ENCODE results near the gene GNB1. TPM values are rescaled to one million over a fixed set of nuclear protein-coding genes. Genes with fewer than 3 reads are reported as not detected.

Gene GNB1
- polyA plus RNA-seq, 2 donors = 43.3 to 66.1 TPM

DNA sequence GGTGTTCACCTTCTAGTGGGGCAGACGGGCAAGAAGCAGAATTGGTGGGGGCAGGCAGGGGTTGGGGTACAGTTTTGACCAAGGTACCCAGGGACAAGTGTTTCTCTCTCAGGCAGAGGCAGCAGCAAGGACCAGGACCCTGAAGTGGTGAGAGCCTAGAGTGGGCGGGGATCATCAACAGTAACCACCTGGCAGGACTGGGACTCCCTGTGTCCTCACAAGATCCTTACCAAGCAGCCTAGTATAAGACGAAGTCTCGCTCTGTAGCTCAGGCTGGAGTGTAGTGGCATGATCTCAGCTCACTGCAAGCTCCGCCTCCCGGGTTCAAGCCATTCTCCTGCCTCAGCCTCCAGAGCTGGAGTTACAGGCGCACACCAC is 109.4 kb downstream of the GNB1 start:
- peak overlapping the region in 1 of 2 donors; percentile 42 for H3K27ac ChIP-seq (ENCODE audit: low read depth in 2 of 2, low read length in 1 of 2)
- H3K9me3 ChIP-seq (ENCODE audit: control insufficient read depth in 2 of 2, insufficient read depth in 1 of 2, low read depth in 1 of 2, low read length in 1 of 2) = no peaks in the 10 kb centered on the region
- WGBS, 2 donors = 74 to 81% methylated on average over 7 of the region's 7 CpGs
- no peak overlapping the region for H3K4me3 ChIP-seq (ENCODE audit: low read depth in 1 of 2, low read length in 2 of 2)
- peaks cover 5 to 6% of the 10 kb centered on the region in 2 donors for H3K36me3 ChIP-seq (ENCODE audit: control insufficient read depth in 2 of 2, insufficient read depth in 2 of 2, low read length in 1 of 2)
- no peaks in the 10 kb centered on the region for H3K27me3 ChIP-seq (ENCODE audit: control insufficient read depth in 1 of 2, insufficient read depth in 2 of 2, low read length in 2 of 2)
- H3K4me1 ChIP-seq (ENCODE audit: control insufficient read depth in 2 of 2, insufficient read depth in 2 of 2, low read length in 1 of 2) = peaks cover 13 to 21% of the 10 kb centered on the region in 2 donors

GRCh38 chr1:1780598-1781525 is 110.0 kb downstream of the GNB1 start:
- Histone ChIP-seq H3K36me3 (ENCODE audit: control insufficient read depth in 2 of 2, insufficient read depth in 2 of 2, low read length in 1 of 2) (peaks cover 3 to 5% of the 10 kb centered on the region in 2 donors), H3K27ac (ENCODE audit: low read depth in 2 of 2, low read length in 1 of 2) (peak overlapping the region; percentile 42 to 83), H3K27me3 (ENCODE audit: control insufficient read depth in 1 of 2, insufficient read depth in 2 of 2, low read length in 2 of 2) (no peaks in the 10 kb centered on the region), H3K9me3 (ENCODE audit: control insufficient read depth in 2 of 2, insufficient read depth in 1 of 2, low read depth in 1 of 2, low read length in 1 of 2) (no peaks in the 10 kb centered on the region), H3K4me1 (ENCODE audit: control insufficient read depth in 2 of 2, insufficient read depth in 2 of 2, low read length in 1 of 2) (peaks cover 15 to 23% of the 10 kb centered on the region in 2 donors), H3K4me3 (ENCODE audit: low read depth in 1 of 2, low read length in 2 of 2) (no peak overlapping the region)
- WGBS, 2 donors = 76 to 78% methylated on average over 7 of the region's 7 CpGs

- WGBS, 2 donors = 49 to 56% methylated on average over 19 of the region's 19 CpGs
- Histone ChIP-seq H3K27ac (ENCODE audit: low read depth in 2 of 2, low read length in 1 of 2) (peak overlapping the region; percentile 72 to 83), H3K27me3 (ENCODE audit: control insufficient read depth in 1 of 2, insufficient read depth in 2 of 2, low read length in 2 of 2) (no peaks in the 10 kb centered on the region), H3K36me3 (ENCODE audit: control insufficient read depth in 2 of 2, insufficient read depth in 2 of 2, low read length in 1 of 2) (no peaks in the 10 kb centered on the region), H3K9me3 (ENCODE audit: control insufficient read depth in 2 of 2, insufficient read depth in 1 of 2, low read depth in 1 of 2, low read length in 1 of 2) (no peaks in the 10 kb centered on the region), H3K4me1 (ENCODE audit: control insufficient read depth in 2 of 2, insufficient read depth in 2 of 2, low read length in 1 of 2) (peaks cover 16 to 25% of the 10 kb centered on the region in 2 donors), H3K4me3 (ENCODE audit: low read depth in 1 of 2, low read length in 2 of 2) (no peak overlapping the region)
These were observed 110.9 kb downstream of the GNB1 start for GRCh38 chr1:1779691-1780597.

DNA sequence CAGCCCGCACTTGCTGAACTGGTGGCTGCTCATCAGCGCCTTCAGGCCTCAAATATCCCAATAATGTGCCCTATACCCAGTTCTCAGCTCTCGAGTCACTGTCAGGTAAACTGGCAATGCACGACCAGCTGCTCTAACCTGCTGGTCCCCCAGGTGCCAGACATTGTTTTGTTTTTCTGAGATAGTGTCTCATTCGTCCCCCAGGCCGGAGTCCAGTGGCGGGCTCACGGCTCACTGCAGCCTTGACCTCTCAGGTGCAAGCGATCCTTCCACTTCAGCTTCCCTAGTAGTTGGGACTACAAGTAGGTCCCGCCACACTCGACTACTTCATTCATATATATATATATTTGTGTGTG is 111.6 kb downstream of the GNB1 start:
- peaks cover 0 to 3% of the 10 kb centered on the region in 2 donors for H3K36me3 ChIP-seq (ENCODE audit: control insufficient read depth in 2 of 2, insufficient read depth in 2 of 2, low read length in 1 of 2)
- H3K4me3 ChIP-seq (ENCODE audit: low read depth in 1 of 2, low read length in 2 of 2) = peak overlapping the region; percentile 85 to 95
- peaks cover 16 to 27% of the 10 kb centered on the region in 2 donors for H3K4me1 ChIP-seq (ENCODE audit: control insufficient read depth in 2 of 2, insufficient read depth in 2 of 2, low read length in 1 of 2)

DNA sequence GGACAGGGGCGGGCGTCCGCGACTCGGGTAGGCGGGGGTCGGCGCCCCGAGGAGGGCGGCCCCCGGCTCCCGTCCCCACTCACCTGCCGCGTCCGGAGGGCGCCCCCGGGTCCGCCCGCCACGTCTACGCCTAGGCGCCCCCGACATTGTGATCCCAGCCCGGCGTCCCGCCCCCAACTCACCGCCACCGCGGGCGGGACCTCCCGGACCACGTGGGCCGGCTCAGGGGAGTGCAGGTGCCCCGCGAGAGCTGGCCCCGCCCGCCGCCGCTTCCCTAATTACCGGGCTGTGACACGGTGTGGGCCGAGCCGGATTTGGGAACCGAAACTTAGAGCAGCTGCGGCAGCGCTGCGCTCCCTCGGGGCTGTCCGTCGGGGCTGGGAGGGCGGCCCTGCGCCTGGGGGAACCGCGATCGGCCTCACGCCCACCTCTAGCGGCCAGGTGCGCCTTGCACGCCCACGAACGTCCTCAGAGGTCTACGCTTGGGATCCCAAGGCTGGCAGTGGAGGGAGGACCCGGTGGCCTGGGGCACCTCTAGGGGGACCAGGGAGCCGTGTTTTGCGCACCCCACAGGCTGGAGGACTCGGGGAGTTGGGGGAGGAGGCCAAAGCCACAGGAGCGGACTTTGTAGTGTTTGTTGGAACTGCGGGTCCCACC is 112.1 kb downstream of the GNB1 start:
- Histone ChIP-seq H3K36me3 (ENCODE audit: control insufficient read depth in 2 of 2, insufficient read depth in 2 of 2, low read length in 1 of 2) (peaks cover 0 to 4% of the 10 kb centered on the region in 2 donors), H3K4me1 (ENCODE audit: control insufficient read depth in 2 of 2, insufficient read depth in 2 of 2, low read length in 1 of 2) (peaks cover 16 to 28% of the 10 kb centered on the region in 2 donors), H3K9me3 (ENCODE audit: control insufficient read depth in 2 of 2, insufficient read depth in 1 of 2, low read depth in 1 of 2, low read length in 1 of 2) (no peaks in the 10 kb centered on the region), H3K4me3 (ENCODE audit: low read depth in 1 of 2, low read length in 2 of 2) (peak overlapping the region; percentile 85 to 95), H3K27me3 (ENCODE audit: control insufficient read depth in 1 of 2, insufficient read depth in 2 of 2, low read length in 2 of 2) (no peaks in the 10 kb centered on the region), H3K27ac (ENCODE audit: low read depth in 2 of 2, low read length in 1 of 2) (peak overlapping the region; percentile 90)
- WGBS, 2 donors = 2% methylated on average over 45 to 68 of the region's 68 CpGs

More for the DNA sequence above, 111.6 kb downstream of the GNB1 start:
- H3K27ac ChIP-seq (ENCODE audit: low read depth in 2 of 2, low read length in 1 of 2) = peak overlapping the region; percentile 90
- H3K9me3 ChIP-seq (ENCODE audit: control insufficient read depth in 2 of 2, insufficient read depth in 1 of 2, low read depth in 1 of 2, low read length in 1 of 2) = no peaks in the 10 kb centered on the region
- no peaks in the 10 kb centered on the region for H3K27me3 ChIP-seq (ENCODE audit: control insufficient read depth in 1 of 2, insufficient read depth in 2 of 2, low read length in 2 of 2)
- 55 to 66% methylated on average over 11 of the region's 11 CpGs for WGBS, 2 donors

GRCh38 chr1:1777950-1778662 is 112.8 kb downstream of the GNB1 start, which contains the start of gene NADK:
TSS of gene NADK (minus strand) at chr1:1778470. CDS start at chr1:1765406, 13,064 bp downstream.
- H3K27me3 ChIP-seq (ENCODE audit: control insufficient read depth in 1 of 2, insufficient read depth in 2 of 2, low read length in 2 of 2) = no peaks in the 10 kb centered on the region
- peak within 1 kb of the TSS; percentile 85 to 95 for H3K4me3 ChIP-seq (ENCODE audit: low read depth in 1 of 2, low read length in 2 of 2)
- peaks cover 0 to 4% of the 10 kb centered on the region in 2 donors for H3K36me3 ChIP-seq (ENCODE audit: control insufficient read depth in 2 of 2, insufficient read depth in 2 of 2, low read length in 1 of 2)
- WGBS, 2 donors = 1% methylated on average over 71 to 99 of the region's 99 CpGs
- peak within 1 kb of the TSS; percentile 90 for H3K27ac ChIP-seq (ENCODE audit: low read depth in 2 of 2, low read length in 1 of 2)
- peaks cover 13 to 24% of the 10 kb centered on the region in 2 donors for H3K4me1 ChIP-seq (ENCODE audit: control insufficient read depth in 2 of 2, insufficient read depth in 2 of 2, low read length in 1 of 2)
- no peaks in the 10 kb centered on the region for H3K9me3 ChIP-seq (ENCODE audit: control insufficient read depth in 2 of 2, insufficient read depth in 1 of 2, low read depth in 1 of 2, low read length in 1 of 2)

DNA sequence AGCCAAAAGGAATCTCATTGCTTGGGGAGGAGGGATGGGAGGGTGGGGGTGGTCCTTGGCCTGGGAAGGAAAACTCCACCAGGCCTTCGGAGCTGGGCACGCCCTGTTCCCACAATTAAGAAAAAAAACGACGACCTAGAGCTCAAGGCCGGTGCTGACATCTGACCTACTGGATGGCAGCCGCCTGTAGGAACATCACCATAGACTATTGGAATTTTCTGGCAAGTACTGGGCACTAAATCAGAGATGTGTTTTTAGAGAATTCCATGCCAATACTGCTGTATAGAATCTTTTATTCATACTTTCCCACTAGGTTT is 113.3 kb downstream of the GNB1 start:
- Histone ChIP-seq H3K27ac (ENCODE audit: low read depth in 2 of 2, low read length in 1 of 2) (peak overlapping the region; percentile 90), H3K36me3 (ENCODE audit: control insufficient read depth in 2 of 2, insufficient read depth in 2 of 2, low read length in 1 of 2) (peaks cover 0 to 4% of the 10 kb centered on the region in 2 donors), H3K4me3 (ENCODE audit: low read depth in 1 of 2, low read length in 2 of 2) (peak overlapping the region; percentile 85 to 95), H3K9me3 (ENCODE audit: control insufficient read depth in 2 of 2, insufficient read depth in 1 of 2, low read depth in 1 of 2, low read length in 1 of 2) (no peaks in the 10 kb centered on the region), H3K4me1 (ENCODE audit: control insufficient read depth in 2 of 2, insufficient read depth in 2 of 2, low read length in 1 of 2) (peaks cover 13 to 24% of the 10 kb centered on the region in 2 donors), H3K27me3 (ENCODE audit: control insufficient read depth in 1 of 2, insufficient read depth in 2 of 2, low read length in 2 of 2) (no peaks in the 10 kb centered on the region)
- WGBS, 2 donors = 0 to 2% methylated on average over 6 of the region's 6 CpGs

DNA sequence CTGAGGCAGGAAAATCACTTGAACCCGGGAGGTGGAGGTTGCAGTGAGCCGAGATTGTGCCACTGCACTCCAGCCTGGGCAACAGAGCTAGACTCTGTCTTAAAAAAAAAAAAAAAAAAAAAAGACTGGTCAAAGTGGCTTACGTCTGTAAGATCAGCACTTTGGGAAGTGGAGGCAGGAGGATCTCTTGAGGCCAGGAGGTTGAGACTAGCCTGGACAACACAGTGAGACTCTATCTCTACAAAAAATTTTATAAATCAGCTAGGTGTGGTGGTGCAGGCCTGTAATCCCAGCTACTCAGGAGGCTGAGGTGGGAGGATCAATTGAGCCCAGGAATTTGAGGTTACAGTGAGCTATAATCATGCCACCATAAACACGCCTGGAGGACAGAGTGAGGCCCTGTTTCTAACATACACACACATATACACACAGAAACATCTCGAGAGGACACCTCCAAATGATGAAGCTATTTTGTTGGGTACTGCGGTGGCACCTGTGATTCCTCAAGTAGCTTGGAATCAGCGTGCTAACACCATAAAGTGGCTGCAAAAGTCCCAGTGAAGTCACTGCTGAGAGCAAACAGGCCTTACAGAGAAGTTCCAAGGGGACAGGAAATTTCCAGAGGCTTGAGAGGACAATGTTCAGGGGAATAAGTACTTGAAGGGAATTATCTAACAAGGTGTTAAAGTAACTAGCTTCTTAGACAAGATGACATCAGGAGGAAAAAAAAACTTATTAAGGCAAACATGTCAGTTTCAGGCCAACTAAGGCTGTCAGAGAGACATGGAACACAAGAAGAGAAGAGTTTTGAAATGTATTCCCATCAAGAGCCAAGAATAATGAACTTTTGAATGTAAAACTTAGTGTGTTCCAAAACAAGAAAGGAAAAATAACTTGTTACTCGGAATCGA is 114.0 kb downstream of the GNB1 start:
- 67% methylated on average over 9 of the region's 9 CpGs for WGBS, 2 donors
- Histone ChIP-seq H3K27ac (ENCODE audit: low read depth in 2 of 2, low read length in 1 of 2) (peak overlapping the region; percentile 49 to 90), H3K27me3 (ENCODE audit: control insufficient read depth in 1 of 2, insufficient read depth in 2 of 2, low read length in 2 of 2) (no peaks in the 10 kb centered on the region), H3K4me3 (ENCODE audit: low read depth in 1 of 2, low read length in 2 of 2) (peak overlapping the region; percentile 85 to 95), H3K36me3 (ENCODE audit: control insufficient read depth in 2 of 2, insufficient read depth in 2 of 2, low read length in 1 of 2) (peaks cover 0 to 4% of the 10 kb centered on the region in 2 donors), H3K9me3 (ENCODE audit: control insufficient read depth in 2 of 2, insufficient read depth in 1 of 2, low read depth in 1 of 2, low read length in 1 of 2) (no peaks in the 10 kb centered on the region), H3K4me1 (ENCODE audit: control insufficient read depth in 2 of 2, insufficient read depth in 2 of 2, low read length in 1 of 2) (peaks cover 7 to 18% of the 10 kb centered on the region in 2 donors)
